Stimulated activated CD4-positive, alpha-beta T cell treated with anti-CD3 and anti-CD28 coated beads, Interleukin-1b, Interleukin-23, amount 100 ng/mL, for 24 hours (primary cell): ENCODE data around the gene PDGFC.

Source experiments
- DNase-seq, 4 experiments: peaks; one replicate each; pipeline ENCODE4 v3.0.0-alpha.2; 2020; ENCODE audit warnings: low read depth in 4 of 4, low spot score in 1 of 4

The PDGFC gene, protein sequence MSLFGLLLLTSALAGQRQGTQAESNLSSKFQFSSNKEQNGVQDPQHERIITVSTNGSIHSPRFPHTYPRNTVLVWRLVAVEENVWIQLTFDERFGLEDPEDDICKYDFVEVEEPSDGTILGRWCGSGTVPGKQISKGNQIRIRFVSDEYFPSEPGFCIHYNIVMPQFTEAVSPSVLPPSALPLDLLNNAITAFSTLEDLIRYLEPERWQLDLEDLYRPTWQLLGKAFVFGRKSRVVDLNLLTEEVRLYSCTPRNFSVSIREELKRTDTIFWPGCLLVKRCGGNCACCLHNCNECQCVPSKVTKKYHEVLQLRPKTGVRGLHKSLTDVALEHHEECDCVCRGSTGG

GRCh38 chr4:156971676-156972378 lies at the start of gene PDGFC:
Gene PDGFC (minus strand): TSS chr4:156971799. CDS start chr4:156970903, 896 bp downstream.
- no peak for DNase-seq

GRCh38 chr4:157020882-157021281 lies 49.3 kb upstream of the PDGFC start:
- no peak for DNase-seq

DNA sequence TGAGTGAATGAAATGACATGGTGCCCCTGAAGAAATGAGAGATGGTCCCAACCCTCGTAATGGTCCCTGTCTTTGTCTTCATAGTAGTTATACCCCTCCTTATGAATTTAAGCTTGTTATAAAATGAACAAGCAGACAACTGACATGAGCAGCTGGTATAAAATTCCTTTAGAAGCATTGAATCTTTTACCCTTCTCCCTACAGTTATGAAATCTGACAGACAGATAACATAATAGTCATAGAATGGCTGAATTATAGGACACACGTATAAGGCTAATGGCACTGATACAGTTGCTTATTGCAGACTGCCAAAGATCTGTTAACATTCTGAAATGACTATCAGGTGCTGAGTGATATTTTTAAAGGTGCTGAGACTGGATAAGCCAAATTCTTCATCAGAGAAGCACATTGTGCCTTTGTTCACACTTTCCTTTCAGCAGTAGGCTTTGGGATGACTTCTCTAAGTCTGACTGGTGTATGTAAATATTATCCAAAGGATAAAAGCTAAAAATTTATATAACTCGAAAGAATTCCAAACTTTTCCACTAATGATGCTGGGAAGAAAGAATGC lies 47.4 kb upstream of the PDGFC start:
- DNase-seq, result no peak

DNA sequence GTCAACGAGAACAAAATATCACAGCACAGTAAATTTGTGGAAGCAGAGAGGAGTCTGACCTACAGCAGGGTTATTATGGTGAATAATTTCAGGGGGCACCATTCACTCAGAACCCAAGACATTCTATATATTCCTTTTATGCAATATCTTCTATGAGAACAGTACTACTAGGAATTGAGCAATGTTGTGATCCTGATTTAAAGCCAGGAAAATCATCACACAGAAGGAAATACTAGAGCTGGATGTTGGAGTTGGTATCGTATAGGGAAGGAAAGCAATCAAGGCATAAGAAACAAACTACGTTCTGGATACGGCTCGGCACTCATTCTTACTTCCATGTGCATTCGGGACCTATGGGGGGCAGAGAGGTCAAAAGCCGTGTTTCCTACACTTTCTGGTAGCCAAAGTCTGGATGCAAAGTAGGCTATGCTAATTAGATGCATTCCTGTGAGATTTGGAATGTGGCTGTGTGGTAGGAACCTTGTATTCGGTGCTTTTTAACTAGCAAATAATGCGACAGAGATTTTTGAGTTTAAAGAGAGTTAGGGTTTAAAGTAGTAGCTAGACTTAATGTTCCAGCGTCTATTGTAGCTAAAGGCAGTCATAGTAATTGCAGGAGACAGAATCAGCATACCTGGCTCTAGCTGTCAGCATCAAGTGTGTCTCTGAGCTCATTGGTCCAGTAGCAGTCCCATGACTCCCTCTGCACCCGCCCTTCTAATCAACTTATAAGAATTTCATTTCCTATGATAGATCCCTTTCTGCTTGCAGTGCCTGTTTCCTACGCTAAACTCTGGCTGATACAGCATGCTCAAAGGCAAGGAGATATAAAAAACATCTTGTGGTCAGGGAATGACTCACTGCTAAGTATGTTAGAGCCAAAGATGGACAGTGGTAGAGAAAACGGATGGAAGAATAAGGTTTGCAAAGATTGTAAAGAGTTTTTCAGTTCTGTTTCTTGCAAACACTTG lies 43.3 kb upstream of the PDGFC start:
- DNase-seq, result no peak

- DNase-seq, result no peak
Measured at GRCh38 chr4:157013656-157014055, 42.1 kb upstream of the PDGFC start.

DNA sequence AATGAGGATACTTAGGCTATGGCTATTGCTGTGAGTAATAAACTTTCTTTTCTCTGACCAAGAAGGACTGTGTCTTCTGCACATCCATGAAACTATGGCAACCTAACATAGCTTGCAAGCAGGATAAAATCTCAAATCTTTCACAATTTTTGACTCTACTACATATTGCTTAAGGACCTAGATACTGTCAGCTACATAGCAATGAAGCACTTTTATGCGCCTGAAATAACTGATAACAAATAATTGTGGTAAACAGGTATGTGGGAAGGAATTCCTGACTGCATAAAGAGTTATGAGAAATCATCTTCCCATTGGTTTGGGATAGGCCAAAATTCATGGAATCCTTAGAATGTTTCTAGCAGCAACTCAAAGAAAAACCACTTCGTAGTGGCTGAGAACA lies 41.2 kb upstream of the PDGFC start:
- DNase-seq, result no peak

DNA sequence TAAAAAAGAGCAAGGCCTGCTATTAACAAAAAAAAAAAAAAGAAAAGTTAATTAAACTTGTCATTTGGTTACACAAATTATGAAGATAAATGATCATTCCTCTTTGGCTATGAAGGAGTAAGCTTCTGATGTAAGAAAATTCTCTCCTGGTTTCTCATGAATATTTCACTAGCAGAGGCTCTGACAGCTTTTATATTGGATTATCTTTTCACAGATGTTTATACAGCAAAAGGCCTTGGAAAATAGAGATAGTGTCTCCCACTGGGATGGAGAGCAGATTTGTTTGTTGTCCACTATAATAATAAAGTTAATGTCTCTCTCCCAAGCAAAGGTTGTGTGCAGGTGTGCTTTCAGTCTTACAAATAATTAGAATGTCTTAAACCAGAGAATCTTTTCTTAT lies 40.7 kb upstream of the PDGFC start:
- no peak for DNase-seq

DNA sequence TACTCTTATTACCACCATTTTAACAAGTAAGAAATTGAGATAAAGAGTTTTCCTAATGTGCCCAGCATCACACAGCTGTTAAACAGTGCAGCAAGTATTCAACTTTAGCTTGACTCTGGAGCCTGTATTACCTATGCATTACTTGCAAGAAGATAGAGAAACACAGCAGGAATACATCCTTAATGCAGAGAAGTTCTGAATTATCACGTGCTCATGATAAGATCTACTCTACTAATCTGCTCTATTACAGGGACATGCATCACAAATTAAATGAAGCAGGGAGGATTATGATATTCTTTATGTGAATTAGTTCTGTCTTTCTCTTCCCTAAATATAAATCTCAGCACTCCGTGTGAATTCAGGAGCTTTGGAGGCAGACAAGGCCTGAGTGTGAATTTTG lies 39.0 kb upstream of the PDGFC start:
- DNase-seq, result no peak

GRCh38 chr4:157005831-157006230 lies 34.2 kb upstream of the PDGFC start:
- no peak for DNase-seq

GRCh38 chr4:157005193-157005592 lies 33.6 kb upstream of the PDGFC start:
- no peak for DNase-seq

DNA sequence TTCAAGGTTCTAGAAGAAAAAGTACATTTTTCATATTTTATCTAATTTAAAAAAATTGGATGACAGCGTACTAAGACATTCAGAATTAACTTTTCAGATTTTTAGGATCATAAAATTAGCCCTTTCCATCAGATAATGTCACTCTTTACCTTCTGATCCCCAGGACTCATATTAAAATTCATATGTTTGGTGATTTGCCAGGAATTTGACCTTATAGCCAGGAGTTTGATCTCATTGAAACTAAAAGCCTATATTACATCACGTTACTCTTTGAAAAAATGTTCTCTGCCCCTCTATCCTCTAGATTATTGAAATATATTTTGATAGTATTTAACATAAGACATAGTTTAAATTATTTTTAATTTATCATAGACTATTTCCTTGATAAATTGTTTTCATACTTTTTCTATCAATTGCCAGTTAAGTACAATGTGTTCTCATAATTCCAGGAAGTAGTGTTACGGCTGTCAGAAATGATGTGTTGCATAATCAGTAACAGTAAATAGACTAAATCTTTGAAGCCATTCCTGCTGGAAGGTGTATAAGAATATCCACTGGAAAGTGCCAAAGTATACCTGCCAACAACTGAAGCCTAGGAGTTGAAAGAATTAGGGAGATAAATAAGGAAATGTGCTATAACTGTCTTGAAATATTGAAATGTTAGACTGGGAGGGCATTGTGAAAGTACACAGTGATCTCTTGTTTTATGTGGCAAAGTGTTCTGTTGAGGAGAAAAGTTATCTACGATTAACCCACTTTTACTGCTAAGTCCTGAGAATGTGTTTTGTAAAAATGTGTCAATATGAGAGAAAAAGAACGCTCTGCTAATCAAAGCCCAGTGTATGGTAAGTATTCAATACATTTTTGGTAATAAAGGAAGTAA lies 32.9 kb upstream of the PDGFC start:
- DNase-seq, result no peak

DNA sequence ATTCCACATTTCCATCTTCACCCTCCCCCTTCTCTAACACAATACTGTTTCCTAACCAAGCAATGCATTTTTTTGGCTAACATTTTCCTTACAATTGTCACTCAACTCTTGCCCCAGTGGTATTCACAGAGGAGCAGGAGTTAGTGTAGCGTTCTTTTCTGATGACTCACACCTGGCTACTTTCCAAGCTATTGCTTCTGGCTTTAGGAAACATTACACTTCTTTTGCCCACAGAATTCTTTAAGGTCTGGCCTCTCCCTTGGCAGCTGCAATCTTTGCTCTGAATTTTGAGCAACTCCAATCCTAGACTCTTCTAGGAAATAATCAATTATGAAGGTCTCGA lies 27.5 kb upstream of the PDGFC start:
- DNase-seq, result no peak

DNA sequence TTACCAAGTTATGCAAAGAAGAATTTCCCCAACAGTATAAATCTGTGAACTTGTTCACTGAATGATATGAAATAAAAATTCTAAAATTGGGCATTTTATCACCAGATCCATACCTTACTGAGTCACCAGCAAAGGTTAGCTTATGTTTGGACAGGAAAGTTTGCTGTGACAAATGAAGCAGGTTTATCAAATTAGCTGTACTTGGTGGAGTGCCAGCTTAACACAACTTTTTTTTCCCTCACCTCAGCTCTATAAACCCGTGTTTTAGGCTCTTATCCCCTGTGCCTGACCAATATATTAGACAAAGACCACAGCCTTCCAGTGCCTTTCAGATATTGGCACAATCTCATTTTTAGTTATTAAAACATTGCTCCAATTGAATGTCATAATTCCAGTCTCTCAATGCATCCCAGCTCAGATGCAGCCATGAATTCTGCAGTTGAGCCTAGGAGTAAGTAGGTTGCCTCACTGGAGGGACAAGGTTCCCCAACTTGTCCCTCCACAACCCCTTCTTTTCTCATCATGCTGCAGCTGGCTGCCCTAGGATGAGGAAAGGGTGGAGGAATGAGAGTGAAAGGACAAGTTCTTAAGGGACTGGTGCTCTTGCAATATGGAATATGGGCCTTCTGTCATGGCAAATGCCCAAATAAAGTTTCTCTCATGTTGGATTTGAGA lies 27.0 kb upstream of the PDGFC start:
- DNase-seq, result no peak

DNA sequence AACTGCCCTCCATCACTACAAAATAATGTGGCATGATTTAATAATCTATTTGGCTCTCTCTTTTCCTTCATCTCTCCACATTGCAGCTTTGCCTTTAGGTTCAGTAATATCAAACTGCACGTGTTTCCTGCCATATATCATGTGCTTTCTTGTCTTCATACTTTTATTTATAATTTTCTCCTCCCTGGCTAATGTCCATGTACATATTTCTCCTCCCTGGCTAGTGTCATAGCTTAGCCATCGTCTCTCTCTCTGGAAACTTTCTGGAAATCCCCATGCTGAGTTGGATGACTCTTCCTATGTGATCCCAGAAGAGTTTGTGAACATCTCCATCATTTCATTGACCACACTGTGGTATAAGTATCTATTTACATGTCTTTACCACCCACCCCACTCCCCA lies 21.3 kb upstream of the PDGFC start:
- DNase-seq, result no peak

DNA sequence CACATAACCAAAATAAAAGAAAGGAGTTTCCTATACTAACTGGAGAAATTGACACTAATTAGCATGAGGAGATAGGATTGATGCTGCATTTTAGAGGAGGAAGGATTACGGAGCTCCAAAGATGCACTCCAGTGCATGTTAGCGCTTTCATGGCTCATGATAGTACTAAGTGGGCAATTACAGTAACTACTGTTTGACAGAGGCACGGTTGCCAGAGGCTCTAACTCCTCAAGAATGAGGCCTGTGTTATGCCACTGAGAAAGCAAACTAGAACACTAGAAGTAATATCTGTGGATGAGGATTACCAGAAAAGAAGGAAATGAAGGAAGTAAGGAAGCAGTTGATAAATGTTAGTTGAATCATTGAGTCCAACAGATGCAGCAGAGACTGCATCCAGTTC lies 19.6 kb upstream of the PDGFC start:
- no peak for DNase-seq

DNA sequence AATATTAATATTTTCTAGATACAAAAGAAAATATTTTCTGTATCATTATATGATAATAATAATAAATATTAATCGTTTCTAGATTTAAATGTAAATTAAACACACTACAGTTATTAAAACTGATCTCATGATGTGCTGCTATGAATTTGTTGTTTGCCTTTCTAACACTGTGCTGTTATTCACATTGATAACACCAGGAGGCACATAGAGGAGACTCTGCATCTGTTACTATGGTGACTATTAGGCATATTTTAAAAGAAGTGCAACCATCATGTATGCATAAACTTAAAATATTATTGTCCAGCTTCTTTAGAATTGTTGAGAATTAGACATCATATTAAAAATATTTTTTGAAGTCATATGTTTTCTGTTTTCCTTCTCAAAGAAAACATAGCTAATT lies 11.8 kb upstream of the PDGFC start:
- DNase-seq, result no peak

- DNase-seq, result no peak
Measured at GRCh38 chr4:156981262-156981769, 9.7 kb upstream of the PDGFC start.

DNA sequence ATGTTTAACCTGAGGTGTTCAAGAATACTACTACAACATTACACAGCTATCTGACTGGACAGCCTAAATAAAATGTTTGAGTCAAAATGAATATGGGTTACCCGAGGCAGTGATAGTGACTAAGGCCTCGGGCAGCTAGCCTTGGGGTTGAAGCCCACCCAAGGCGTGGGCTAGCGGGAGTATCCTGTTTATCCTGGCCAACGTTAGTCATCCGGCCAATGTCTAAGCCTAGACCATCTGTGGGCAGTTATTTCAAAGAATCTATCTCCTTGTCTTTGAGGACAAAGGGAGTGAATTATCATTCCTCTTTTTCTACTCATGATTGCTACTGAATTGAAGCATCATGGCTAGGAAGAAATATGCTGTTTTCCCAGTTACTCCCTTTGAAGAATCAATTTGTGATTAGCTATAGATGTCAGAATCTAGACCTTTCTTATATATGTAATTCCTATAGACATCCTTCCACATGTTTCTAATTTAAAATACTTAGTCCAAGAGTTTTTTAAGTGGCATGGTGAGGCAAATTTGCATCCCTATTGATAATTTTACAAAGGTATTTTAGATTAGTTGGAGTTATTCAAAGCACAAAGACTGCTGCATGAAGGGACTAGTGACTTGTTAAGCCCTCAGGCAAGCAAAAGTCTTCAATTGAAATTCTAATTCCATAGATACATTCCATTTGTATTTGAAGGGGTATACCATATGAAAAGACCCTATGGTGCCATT lies 6.0 kb upstream of the PDGFC start:
- DNase-seq, result no peak

DNA sequence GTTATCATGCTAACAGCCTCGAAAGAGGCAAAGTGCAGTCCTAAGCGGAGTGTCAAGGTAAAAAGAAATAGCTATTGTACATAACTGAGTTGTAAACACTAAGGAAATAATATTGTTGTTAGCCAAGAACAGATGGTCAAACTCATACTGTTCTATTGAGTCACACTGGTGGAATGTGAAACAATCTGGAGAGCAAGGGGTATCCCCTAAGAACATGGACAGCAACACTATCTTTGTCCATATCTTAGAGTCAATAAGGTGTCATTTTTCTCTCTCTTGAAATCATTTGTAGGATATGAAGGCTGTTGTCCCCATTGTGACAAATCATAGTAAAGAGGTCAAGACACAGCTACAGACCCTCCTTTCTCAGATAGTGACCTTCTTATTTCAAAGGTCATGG lies 4.5 kb upstream of the PDGFC start:
- no peak for DNase-seq
